Heart left ventricle (tissue), 16 donors: ENCODE data around the gene FTCD. TPM values are rescaled to one million over a fixed set of nuclear protein-coding genes. Genes with fewer than 3 reads are reported as not detected.

ENCODE experiments used
- ATAC-seq, 4 donors: fragments of 200-7000 bp; cut with Tn5 transposase; one replicate each; pipeline ENCODE4 v1.9.1; 2020 to 2022; ENCODE audit warnings: moderate library complexity in 4 of 4, mild to moderate bottlenecking in 3 of 4, moderate number of reproducible peaks in 1 of 4
- DNase-seq, 5 donors: peaks; one replicate each; pipeline ENCODE4 v3.0.0-alpha.2; 2020
- H3K27ac ChIP-seq, 12 donors: fragments of 200-600 bp; sonication (generic) in 4 of 12; one replicate each; pipeline versions ENCODE4 v1.5.0 to v1.8.0; 2016 to 2022; ENCODE audit warnings: mild to moderate bottlenecking in 2 of 12
- H3K27me3 ChIP-seq, 9 donors: fragments of 200-600 bp; sonication (generic) in 2 of 9; one replicate each; pipeline versions ENCODE4 v1.5.1 to v1.8.0; 2016 to 2022; ENCODE audit warnings: mild to moderate bottlenecking in 3 of 9
- H3K36me3 ChIP-seq, 9 donors: fragments of 200-600 bp; sonication (generic) in 2 of 9; one replicate each; pipeline versions ENCODE4 v1.5.0 to v1.8.0; 2018 to 2022; ENCODE audit warnings: mild to moderate bottlenecking in 2 of 9
- H3K4me1 ChIP-seq, 12 donors: fragments of 200-600 bp; sonication (generic) in 4 of 12; one replicate each; pipeline versions ENCODE4 v1.5.0 to v1.8.0; 2016 to 2022; ENCODE audit warnings: mild to moderate bottlenecking in 3 of 12
- H3K4me3 ChIP-seq, 12 donors: fragments of 200-600 bp; sonication (generic) in 4 of 12; one replicate each; pipeline versions ENCODE4 v1.5.0 to v1.8.0; 2017 to 2022; ENCODE audit warnings: mild to moderate bottlenecking in 9 of 12, moderate library complexity in 4 of 12
- H3K9me3 ChIP-seq, 12 donors: fragments of 200-600 bp; sonication (generic) in 4 of 12; one replicate each; pipeline versions ENCODE4 v1.5.0 to v1.8.0; 2016 to 2022; ENCODE audit warnings: mild to moderate bottlenecking in 1 of 12
- POLR2A ChIP-seq, 2 donors: fragments of 450-650 bp; IDR thresholded peaks; one replicate each; pipeline ENCODE4 v1.6.1; 2017; ENCODE audit warnings: antibody characterized with exemption in 2 of 2, mild to moderate bottlenecking in 2 of 2, moderate library complexity in 2 of 2
- WGBS, 4 donors: extraction: QIAGEN DNeasy Blood & Tissue Kit in 2 of 4; methylation state at CpG; one replicate each; pipeline versions ENCODE4 v1.1.5 to v1.1.7; 2013 to 2018; 5-methylcytosine and 5-hydroxymethylcytosine counted together
- intact Hi-C, 10 donors: fragments of 100-400 bp; cut with DNase I; formaldehyde crosslinking; loops; one replicate each; pipeline versions ENCODE4 v1.11.1 to v1.14.2; 2022
- polyA plus RNA-seq, 2 donors: library from polyadenylated mRNA; stranded (reverse); fragments of 200-250 nt; gene quantifications; one replicate each; pipeline ENCODE4 v1.2.3, GENCODE V29; 2013
- total RNA-seq, 9 donors: library from RNA; depleted of rRNA in 2 of 9; stranded (reverse); fragments of >200 nt in 2 of 9; fragmentation: NEBNext Ultra II Directional in 3 of 9; extraction: Animal tissue kit (Norgen Biotek cat#: 25700) in 3 of 9; gene quantifications; one replicate each; pipeline versions ENCODE4 v1.1.0 to v1.2.4, GENCODE V29; 2016 to 2023
- TF ChIP-seq, protein P1 (sequence below), 12 donors: fragments of 200-600 bp; sonication (generic) in 4 of 12; IDR thresholded peaks; one replicate each; pipeline versions ENCODE4 v1.5.0 to v1.8.0; 2018 to 2022; ENCODE audit warnings: antibody characterized with exemption in 12 of 12, mild to moderate bottlenecking in 5 of 12
- donor health status: ischemic (EF 13 %, LVEDD 7.1; RV severe dilation, severe dysfunction).
- donor health status: healthy with polysubstance abuse.
- donor health status: DM: no; HTN: yes; CAD: no.
- donor health status: DM: no; HTN: no; CAD: no.
- donor health status: ischemic (EF 25% LVEDD 6.9; RV normal size, moderate dysfunction).
- donor health status: ischemic (EF 25% LVEDD 5.7; RV mildly dilated, moderate dysfunction).
- donor health status: healthy.
- donor health status: DM: yes; HTN: yes; CAD: no.
- donor health status: ischemic (EF 35%, LVEDD 5.7; RV mildly dilated, moderate dysfunction).
- donor health status: nonischemic (EF 11% LVEDD 7.7; RV severe dilation, severe dysfunction).
- donor health status: DM: yes; HTN: yes; CAD: no.
- donor health status: PGD.
- donor health status: ischemic (EF 29% LVEDD 5.4; RV normal size, mild dysfunction).
- donor health status: nonischemic (EF 23%, LVEDD 6.1; RV moderate dilation, normal function).

The FTCD gene
- total and polyA plus RNA-seq, 11 donors: 0.17 to 3.1 (median 1.2) TPM; not detected in 1

DNA sequence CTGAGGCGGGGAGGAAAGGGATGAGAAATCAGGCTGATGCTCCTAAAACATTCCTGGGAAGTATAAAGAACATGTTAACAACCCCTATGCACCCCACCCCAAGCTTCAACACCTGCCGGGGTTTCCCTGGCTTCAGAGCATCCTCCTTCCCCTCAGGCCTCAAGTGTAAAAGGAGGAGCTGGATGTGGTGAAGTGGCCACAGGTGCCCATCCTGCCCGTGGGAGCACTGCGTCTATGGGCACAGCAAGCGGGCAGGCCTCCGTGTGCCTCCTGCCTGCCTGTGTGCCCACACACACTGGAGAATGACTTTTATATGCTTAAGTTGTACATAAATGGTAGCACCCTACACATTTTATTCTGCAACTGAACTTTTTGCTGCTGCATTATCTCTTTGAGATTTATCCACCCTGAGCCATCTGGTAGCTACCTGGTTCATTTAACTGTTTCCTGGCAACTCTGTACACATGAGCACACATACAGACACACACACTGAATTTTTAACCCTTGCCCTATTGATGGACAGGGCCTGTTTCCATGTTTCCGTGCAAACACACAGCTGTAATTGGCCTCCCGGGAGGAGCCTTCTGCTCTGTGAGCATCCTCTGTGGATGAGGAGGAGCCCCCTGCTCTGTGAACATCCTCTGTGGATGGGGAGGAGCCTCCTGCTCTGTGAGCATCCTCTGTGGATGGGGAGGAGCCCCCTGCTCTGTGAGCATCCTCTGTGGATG is 13.4 kb upstream of the FTCD start:
- TF ChIP-seq, protein P1, sequence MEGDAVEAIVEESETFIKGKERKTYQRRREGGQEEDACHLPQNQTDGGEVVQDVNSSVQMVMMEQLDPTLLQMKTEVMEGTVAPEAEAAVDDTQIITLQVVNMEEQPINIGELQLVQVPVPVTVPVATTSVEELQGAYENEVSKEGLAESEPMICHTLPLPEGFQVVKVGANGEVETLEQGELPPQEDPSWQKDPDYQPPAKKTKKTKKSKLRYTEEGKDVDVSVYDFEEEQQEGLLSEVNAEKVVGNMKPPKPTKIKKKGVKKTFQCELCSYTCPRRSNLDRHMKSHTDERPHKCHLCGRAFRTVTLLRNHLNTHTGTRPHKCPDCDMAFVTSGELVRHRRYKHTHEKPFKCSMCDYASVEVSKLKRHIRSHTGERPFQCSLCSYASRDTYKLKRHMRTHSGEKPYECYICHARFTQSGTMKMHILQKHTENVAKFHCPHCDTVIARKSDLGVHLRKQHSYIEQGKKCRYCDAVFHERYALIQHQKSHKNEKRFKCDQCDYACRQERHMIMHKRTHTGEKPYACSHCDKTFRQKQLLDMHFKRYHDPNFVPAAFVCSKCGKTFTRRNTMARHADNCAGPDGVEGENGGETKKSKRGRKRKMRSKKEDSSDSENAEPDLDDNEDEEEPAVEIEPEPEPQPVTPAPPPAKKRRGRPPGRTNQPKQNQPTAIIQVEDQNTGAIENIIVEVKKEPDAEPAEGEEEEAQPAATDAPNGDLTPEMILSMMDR (IDR thresholded peaks at IDR 0.05): no peak
- no peak for TF ChIP-seq POLR2A (IDR thresholded peaks at IDR 0.05)
- no peak overlapping the region for H3K4me3 ChIP-seq
- DNase-seq: peak in 1 of 5 donors; percentile 6
- peaks cover 0 to 5% (median 0%) of the 10 kb centered on the region in 9 donors for H3K36me3 ChIP-seq
- peaks cover 0 to 7% (median 0%) of the 10 kb centered on the region in 12 donors for H3K4me1 ChIP-seq
- no peak for ATAC-seq
- H3K9me3 ChIP-seq: peaks cover 0 to 3% (median 0%) of the 10 kb centered on the region in 12 donors
- intact Hi-C loops: no loop called here
- H3K27me3 ChIP-seq: no peaks in the 10 kb centered on the region
- 75 to 80% (median 78%) methylated on average over 8 of the region's 8 CpGs for WGBS, 4 donors
- no peak overlapping the region for H3K27ac ChIP-seq

DNA sequence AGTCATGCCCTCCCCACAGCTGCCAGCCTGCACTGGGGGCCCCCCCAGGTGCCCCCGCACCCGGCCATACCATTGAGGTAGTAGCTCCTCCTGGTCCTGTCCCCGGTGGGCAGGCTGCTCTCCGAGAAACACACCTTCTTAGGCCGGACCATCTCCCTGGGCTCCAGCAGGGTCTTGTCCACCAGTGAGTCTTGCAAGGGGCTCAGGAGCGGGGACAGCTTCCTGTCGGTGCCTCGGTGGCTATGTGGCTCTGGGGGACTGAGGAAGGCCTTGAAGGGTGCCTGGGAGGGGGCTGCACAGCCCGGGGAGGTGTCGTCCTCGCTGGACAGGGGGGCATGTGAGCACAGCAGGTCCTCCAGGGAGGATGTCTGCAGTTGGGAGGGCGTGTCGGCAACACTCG is 12.9 kb upstream of the FTCD start:
- intact Hi-C loops: no loop called here
- ATAC-seq: peak in 1 of 4 donors; percentile 42
- DNase-seq: peak in 2 of 5 donors; percentile 13 to 61

DNA sequence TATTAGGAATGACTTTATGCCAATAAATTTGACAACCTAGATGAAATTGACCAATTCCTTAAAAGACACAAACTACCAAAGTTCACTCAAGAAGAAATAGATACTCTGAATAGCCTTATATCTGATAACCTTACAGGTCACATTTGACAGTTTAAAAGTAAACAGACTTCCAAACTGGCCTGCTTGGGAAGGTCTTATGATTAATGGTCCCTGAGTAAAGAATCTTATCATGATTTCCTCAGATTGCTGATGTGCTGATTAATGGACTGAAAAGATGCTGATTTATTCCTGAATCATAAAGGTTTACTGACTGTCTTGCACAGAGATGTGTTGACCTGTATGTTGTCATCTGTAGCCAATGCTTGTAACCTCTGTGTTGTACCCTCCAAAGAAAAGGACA is 9.7 kb upstream of the FTCD start:
- ATAC-seq (no peak), DNase-seq (no peak)
- no peak for TF ChIP-seq POLR2A (IDR thresholded peaks at IDR 0.05)
- TF ChIP-seq, protein P1 (IDR thresholded peaks at IDR 0.05): no peak
- Histone ChIP-seq H3K36me3 (peaks cover 0 to 14% (median 0%) of the 10 kb centered on the region in 9 donors), H3K4me1 (no peaks in the 10 kb centered on the region), H3K9me3 (no peaks in the 10 kb centered on the region), H3K27ac (no peak overlapping the region), H3K27me3 (peaks cover 0 to 9% (median 0%) of the 10 kb centered on the region in 9 donors), H3K4me3 (no peak overlapping the region)
- intact Hi-C loops: no loop called here

More for the DNA sequence above, 12.9 kb upstream of the FTCD start:
- TF ChIP-seq POLR2A (IDR thresholded peaks at IDR 0.05): no peak
- Histone ChIP-seq H3K27me3 (no peaks in the 10 kb centered on the region), H3K9me3 (no peaks in the 10 kb centered on the region), H3K4me3 (no peak overlapping the region), H3K36me3 (peaks cover 0 to 5% (median 0%) of the 10 kb centered on the region in 9 donors), H3K4me1 (peaks cover 0 to 7% (median 0%) of the 10 kb centered on the region in 12 donors), H3K27ac (no peak overlapping the region)
- 80 to 89% (median 82%) methylated on average over 7 to 14 of the region's 14 CpGs for WGBS, 4 donors

DNA sequence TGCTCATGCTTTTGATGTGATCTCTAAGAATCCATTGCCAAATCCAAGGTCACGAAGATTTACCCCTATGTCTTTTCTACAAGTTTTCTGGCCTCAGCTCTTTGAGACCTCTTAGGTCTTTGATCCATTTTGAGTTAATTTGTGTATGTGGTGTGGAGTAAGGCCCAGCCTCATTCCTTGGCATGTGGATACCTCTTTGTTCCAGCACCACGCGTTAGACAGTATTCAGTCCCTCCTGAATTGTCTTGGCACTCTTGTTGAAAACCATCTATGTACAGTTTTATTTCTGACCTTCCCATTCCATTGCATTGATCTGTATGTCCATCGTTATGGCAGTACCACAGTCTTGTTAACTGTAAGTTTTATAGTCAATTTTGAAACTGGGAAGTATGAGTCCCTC is 8.0 kb upstream of the FTCD start:
- Histone ChIP-seq H3K27ac (no peak overlapping the region), H3K4me1 (no peaks in the 10 kb centered on the region), H3K27me3 (peaks cover 0 to 9% (median 0%) of the 10 kb centered on the region in 9 donors), H3K36me3 (peaks cover 0 to 13% (median 0%) of the 10 kb centered on the region in 9 donors), H3K9me3 (no peaks in the 10 kb centered on the region), H3K4me3 (no peak overlapping the region)
- no peak for ATAC-seq
- 74 to 89% (median 84%) methylated on average over 4 of the region's 4 CpGs for WGBS, 4 donors
- intact Hi-C loops: no loop called here
- TF ChIP-seq POLR2A (IDR thresholded peaks at IDR 0.05): no peak
- TF ChIP-seq, protein P1 (IDR thresholded peaks at IDR 0.05): no peak
- no peak for DNase-seq
